ENCODE measurements around the gene BLACAT1.

The BLACAT1 gene

GRCh38 chr1:205458777-205459566 is 3.1 kb upstream of the BLACAT1 start:
- TF ChIP-seq CTCF (conservative IDR thresholded peaks at IDR 0.05) = no peak
- H3K27ac ChIP-seq = no peak overlapping the region

- TF ChIP-seq CTCF (conservative IDR thresholded peaks at IDR 0.05) = no peak
- peak overlapping the region; percentile 31; the same call in 1 of the 2 replicates for H3K27ac ChIP-seq
Measured at GRCh38 chr1:205456868-205457745, 1.3 kb upstream of the BLACAT1 start.

GRCh38 chr1:205456383-205456867 is 580 bp upstream of the BLACAT1 start:
- TF ChIP-seq CTCF (conservative IDR thresholded peaks at IDR 0.05) = no peak
- H3K27ac ChIP-seq = peak overlapping the region; percentile 31; the same call in 1 of the 2 replicates

GRCh38 chr1:205454903-205455335 is 926 bp downstream of the BLACAT1 start:
- H3K27ac ChIP-seq = no peak overlapping the region
- no peak for TF ChIP-seq CTCF (conservative IDR thresholded peaks at IDR 0.05)

- no peak for TF ChIP-seq CTCF (conservative IDR thresholded peaks at IDR 0.05)
- H3K27ac ChIP-seq = no peak overlapping the region
Measured at GRCh38 chr1:205453466-205453865, 2.4 kb downstream of the BLACAT1 start.

GRCh38 chr1:205452933-205453332 is 2.9 kb downstream of the BLACAT1 start:
- TF ChIP-seq CTCF (conservative IDR thresholded peaks at IDR 0.05) = no peak
- H3K27ac ChIP-seq = no peak overlapping the region

GRCh38 chr1:205452364-205452763 is 3.5 kb downstream of the BLACAT1 start:
- no peak overlapping the region for H3K27ac ChIP-seq
- TF ChIP-seq CTCF (conservative IDR thresholded peaks at IDR 0.05) = no peak
